ENCODE results near the gene WNT7B.
"Not testable (repeated sequence)": the region's sequence is repeated elsewhere in the genome, so short reads cannot be mapped to it uniquely, and the experiment has no call there.

The WNT7B gene

DNA sequence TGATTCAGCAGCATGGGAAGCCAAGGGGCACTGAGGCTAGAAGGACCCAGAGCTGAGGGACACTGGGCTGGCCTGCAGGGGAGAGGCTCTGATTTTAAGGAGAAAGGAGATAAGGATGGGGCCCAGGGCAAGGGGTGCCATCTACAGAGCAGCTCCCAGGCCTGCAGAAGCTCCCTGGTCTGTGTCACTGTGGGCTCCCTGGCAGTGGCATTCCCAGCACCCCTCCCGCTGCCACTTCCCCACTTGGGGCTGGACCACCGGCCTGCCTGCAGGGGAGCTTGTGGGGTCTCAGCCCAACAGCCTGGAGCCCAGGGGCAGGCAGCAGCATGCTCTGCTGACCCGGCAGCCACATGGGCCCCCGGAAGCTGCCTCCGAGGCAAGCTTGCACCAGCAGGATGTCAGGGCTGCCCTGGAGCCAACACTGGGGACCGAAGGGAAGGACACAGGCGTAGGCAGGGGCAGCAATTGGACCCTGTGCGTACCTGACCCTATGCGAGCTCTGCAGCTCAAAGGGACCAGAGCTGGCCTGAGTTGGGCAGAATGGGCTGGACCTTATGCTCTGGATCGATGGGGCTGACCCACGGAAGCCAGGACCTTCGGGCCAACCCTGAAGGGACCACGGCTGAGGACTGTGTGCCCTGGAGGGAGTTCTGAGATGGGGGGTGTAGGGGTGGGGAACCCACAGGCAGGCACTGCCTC is 35.4 kb upstream of the WNT7B start:
- DNase-seq (ENCODE audit: low spot score in 2 of 2) (no peak), ATAC-seq (ENCODE audit: low read depth) (no peak)
- peak overlapping the region; percentile 40 for H3K4me3 Mint-ChIP-seq
- H3K27me3 Mint-ChIP-seq, result no peaks in the 10 kb centered on the region
- peaks cover 2% of the 10 kb centered on the region for H3K36me3 Mint-ChIP-seq
- H3K9me3 Mint-ChIP-seq, result peaks cover 2% of the 10 kb centered on the region
- peaks cover 8% of the 10 kb centered on the region for H3K4me1 Mint-ChIP-seq
- H3K27ac Mint-ChIP-seq, result peak overlapping the region; percentile 56

DNA sequence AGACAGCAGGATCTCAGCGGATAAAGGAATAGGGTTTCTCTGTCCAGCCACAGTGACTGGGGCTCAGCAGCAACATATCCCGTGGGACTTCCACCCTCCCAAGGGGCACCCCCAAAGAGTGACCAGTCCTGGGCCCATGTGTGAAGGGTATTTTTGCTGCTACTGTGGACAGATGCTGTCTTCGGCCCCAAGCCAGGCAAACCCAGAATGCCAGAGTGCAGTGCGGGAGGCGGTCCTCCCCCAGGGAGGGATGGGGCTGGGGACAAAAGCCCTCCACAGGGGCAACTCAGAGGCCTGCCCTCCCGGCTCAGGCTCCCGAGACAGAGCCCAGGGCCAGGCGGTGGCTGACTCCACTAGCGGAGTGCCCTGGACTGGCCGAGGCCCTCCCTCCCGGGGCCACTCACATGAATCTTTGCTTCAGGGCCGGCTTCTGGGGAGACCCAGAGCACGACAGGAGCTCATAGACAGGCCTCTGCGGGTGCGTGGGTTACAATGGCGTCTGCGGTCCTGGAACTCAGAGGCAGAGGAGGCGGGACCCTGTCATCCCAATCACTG is 34.7 kb upstream of the WNT7B start:
- H3K27me3 Mint-ChIP-seq, result no peaks in the 10 kb centered on the region
- peak overlapping the region; percentile 56 for H3K27ac Mint-ChIP-seq
- H3K36me3 Mint-ChIP-seq, result peaks cover 2% of the 10 kb centered on the region
- H3K9me3 Mint-ChIP-seq, result peaks cover 2% of the 10 kb centered on the region
- H3K4me3 Mint-ChIP-seq, result peak overlapping the region; percentile 40
- ATAC-seq (ENCODE audit: low read depth) (no peak), DNase-seq (ENCODE audit: low spot score in 2 of 2) (no peak)
- peaks cover 8% of the 10 kb centered on the region for H3K4me1 Mint-ChIP-seq

DNA sequence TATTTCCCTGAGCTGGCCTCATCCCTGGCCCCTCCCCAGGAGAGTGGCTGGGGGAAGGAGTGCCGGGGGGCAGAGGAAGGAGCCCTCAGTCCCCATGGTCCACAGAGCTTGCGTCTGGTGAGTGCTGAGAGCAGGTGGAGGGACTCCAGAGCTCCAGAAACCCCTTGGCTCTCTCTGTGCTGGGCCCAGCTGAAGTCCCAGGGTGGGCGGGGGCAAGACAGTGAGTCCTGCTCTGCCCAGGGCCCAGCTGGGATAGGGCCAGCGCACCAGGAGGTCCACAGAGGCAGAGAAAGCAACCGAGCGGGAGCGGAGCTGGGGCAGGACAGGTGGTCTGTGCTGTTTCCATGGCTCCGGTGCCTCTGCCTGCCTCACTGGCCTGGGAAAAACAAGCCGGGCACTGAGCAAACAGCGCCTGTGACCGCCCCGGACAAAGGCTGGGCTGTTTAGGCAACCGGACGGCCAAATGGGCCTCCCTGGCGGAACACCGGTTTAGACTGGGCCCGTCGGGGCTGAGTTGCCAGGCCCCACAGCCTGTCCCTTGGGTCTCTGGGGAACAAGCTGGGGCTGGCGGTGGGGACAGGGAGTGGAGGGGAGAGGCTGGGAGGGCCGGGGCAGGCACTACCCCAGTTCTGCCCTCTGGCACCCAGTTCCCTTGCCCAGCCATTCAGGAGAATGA is 34.1 kb upstream of the WNT7B start:
- H3K27ac Mint-ChIP-seq, result no peak overlapping the region
- DNase-seq (ENCODE audit: low spot score in 2 of 2), result no peak
- peaks cover 2% of the 10 kb centered on the region for H3K9me3 Mint-ChIP-seq

DNA sequence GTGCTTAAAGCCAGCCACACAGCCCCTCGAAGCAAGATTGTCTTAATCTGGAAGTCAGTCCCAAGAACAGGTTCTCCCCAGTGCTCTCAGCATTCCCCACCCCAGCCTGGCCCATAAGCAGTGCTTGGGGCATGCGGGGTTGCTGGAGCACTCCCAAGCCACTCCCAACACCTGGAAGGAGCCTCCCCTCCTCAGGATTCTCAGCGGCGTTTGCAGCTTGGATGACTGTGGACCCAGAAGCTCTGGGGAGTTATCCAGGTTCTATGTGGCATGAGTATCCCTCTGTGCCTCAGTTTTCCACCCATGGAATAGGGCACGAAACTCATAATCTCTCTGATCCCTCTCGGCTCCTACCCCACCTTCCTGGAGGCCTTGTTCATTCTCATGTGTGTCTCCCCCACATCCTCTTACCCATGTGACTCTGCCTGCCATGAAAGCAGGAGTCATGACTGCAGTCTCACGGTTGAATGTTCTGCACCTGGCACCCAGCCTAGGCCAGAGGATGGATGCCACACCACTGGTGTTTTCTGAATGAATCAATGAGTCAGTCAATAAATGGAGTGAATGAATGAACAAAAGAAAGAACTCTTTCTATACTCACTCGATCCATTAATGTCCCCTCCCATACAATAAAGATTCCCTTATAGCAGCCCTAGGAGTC is 33.4 kb upstream of the WNT7B start:
- ATAC-seq (ENCODE audit: low read depth) (no peak), DNase-seq (ENCODE audit: low spot score in 2 of 2) (no peak)
- Mint-ChIP-seq H3K36me3 (peaks cover 2% of the 10 kb centered on the region), H3K27ac (no peak overlapping the region), H3K9me3 (peaks cover 2% of the 10 kb centered on the region), H3K4me3 (no peak overlapping the region), H3K4me1 (peaks cover 10% of the 10 kb centered on the region), H3K27me3 (no peaks in the 10 kb centered on the region)

More for the DNA sequence above, 34.1 kb upstream of the WNT7B start:
- H3K4me1 Mint-ChIP-seq, result peaks cover 9% of the 10 kb centered on the region
- H3K27me3 Mint-ChIP-seq, result no peaks in the 10 kb centered on the region
- H3K4me3 Mint-ChIP-seq, result no peak overlapping the region
- no peak for ATAC-seq (ENCODE audit: low read depth)
- H3K36me3 Mint-ChIP-seq, result peaks cover 2% of the 10 kb centered on the region

DNA sequence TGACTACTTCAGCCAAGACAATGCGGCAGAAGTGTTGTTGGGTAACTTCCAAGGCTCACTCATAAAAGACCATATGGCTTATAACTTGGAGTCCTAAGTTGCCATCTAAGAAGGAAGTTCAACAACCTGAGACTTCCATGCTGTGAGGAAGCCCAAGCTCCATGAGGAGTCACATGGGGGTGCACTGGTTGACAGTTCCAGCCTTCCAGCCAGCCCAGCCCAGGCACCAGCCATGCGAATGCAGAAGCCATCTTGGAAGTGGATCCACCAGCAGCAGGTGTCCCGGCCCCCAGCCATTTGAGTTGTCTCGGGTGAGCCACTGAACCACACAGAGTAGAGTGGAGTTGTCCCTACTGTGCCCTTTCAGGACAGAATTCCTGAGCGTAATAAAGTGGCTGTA is 32.8 kb upstream of the WNT7B start:
- ATAC-seq (ENCODE audit: low read depth), result no peak
- no peak overlapping the region for H3K4me3 Mint-ChIP-seq
- H3K4me1 Mint-ChIP-seq, result peaks cover 10% of the 10 kb centered on the region
- H3K9me3 Mint-ChIP-seq, result peaks cover 2% of the 10 kb centered on the region
- H3K27ac Mint-ChIP-seq, result no peak overlapping the region
- H3K27me3 Mint-ChIP-seq, result no peaks in the 10 kb centered on the region
- peaks cover 2% of the 10 kb centered on the region for H3K36me3 Mint-ChIP-seq
- no peak for DNase-seq (ENCODE audit: low spot score in 2 of 2)

DNA sequence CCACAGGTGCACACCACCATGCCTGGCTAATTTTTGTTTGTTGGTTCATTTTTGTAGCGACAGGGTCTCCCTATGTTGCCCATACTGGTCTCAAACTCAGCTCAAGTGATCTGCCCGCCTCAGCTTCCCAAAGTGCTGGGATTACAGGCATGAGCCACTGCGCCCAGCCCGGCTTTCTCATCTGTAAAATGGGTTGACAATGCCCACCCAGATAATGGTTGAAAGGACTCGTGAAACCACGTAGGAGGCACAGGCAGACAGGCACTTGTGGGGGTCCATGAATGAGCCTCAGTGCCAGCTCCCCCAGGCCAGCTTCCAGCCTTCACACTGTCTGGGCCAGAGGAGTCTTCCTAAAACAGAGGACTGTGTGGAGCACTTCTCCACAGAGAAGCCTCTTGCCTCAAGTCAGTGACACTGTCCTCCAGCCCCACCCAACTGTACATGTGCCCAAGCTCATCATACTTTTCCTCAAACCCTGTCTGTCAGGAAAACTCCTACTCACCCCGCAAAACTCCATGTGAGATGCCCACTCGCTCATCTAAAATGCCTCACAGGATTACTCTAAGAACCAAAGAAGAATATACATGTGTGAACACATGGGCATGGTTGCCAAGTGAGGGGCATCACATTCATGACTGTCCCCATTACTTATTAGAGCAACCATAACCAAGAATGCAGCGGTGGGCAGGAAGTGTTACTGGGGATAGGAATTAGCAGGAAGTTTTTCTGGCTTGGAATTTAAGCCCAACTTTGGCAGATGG is 32.1 kb upstream of the WNT7B start:
- H3K36me3 Mint-ChIP-seq, result peaks cover 2% of the 10 kb centered on the region
- H3K27me3 Mint-ChIP-seq, result peaks cover 4% of the 10 kb centered on the region
- ATAC-seq (ENCODE audit: low read depth) (no peak), DNase-seq (ENCODE audit: low spot score in 2 of 2) (no peak)
- H3K9me3 Mint-ChIP-seq, result peaks cover 2% of the 10 kb centered on the region
- H3K4me1 Mint-ChIP-seq, result peaks cover 10% of the 10 kb centered on the region
- H3K27ac Mint-ChIP-seq, result no peak overlapping the region
- no peak overlapping the region for H3K4me3 Mint-ChIP-seq

DNA sequence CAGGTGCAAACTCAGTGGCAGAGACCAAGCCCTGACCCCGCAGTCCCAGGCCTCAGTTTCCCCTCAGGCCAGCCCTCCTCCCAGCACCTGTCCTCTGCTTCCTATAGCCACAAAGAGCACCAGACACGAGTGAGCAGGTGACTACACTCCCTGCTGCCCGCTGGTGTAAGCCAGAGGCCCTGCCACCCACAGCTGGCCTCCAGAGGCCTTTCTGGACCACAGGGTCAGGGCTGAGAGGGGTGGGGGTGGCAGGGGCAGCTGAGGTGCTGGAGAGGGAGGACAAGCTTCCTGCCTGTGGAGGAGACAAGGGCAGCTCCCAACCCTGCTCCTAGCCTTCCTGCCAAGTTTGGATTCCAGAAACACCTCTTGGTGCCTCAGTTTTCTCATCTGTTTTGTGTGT is 31.3 kb upstream of the WNT7B start:
- no peak for ATAC-seq (ENCODE audit: low read depth)
- no peak overlapping the region for H3K27ac Mint-ChIP-seq
- DNase-seq (ENCODE audit: low spot score in 2 of 2), result no peak
- H3K9me3 Mint-ChIP-seq, result peaks cover 2% of the 10 kb centered on the region
- H3K4me3 Mint-ChIP-seq, result no peak overlapping the region
- H3K27me3 Mint-ChIP-seq, result peaks cover 4% of the 10 kb centered on the region
- H3K4me1 Mint-ChIP-seq, result peaks cover 9% of the 10 kb centered on the region
- peaks cover 2% of the 10 kb centered on the region for H3K36me3 Mint-ChIP-seq

DNA sequence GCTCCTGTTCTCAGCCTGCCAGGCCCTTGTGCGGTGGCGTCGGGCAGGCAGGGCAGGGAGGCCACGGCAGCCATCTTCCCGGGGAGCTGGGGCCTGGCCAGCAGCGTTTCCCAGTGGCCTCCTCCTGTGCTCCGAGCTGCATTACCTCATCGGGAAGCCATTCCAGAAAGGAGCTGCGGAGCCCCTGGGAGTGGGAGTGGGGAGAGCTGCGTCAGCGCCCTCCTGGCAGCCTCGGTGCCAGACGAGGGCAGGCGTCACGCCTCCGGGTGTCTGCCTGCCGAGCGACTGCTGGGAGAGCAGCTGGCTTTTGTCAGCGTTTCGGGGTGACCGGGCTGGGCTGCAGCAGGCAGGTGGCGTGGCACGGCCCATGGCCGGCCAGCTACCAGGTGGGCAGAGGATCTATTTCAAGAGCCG is 30.9 kb upstream of the WNT7B start:
- peaks cover 5% of the 10 kb centered on the region for H3K4me1 Mint-ChIP-seq
- DNase-seq (ENCODE audit: low spot score in 2 of 2) (no peak), ATAC-seq (ENCODE audit: low read depth) (no peak)
- peaks cover 2% of the 10 kb centered on the region for H3K9me3 Mint-ChIP-seq
- no peak overlapping the region for H3K27ac Mint-ChIP-seq
- peaks cover 2% of the 10 kb centered on the region for H3K36me3 Mint-ChIP-seq
- H3K4me3 Mint-ChIP-seq, result no peak overlapping the region
- H3K27me3 Mint-ChIP-seq, result peaks cover 4% of the 10 kb centered on the region

DNA sequence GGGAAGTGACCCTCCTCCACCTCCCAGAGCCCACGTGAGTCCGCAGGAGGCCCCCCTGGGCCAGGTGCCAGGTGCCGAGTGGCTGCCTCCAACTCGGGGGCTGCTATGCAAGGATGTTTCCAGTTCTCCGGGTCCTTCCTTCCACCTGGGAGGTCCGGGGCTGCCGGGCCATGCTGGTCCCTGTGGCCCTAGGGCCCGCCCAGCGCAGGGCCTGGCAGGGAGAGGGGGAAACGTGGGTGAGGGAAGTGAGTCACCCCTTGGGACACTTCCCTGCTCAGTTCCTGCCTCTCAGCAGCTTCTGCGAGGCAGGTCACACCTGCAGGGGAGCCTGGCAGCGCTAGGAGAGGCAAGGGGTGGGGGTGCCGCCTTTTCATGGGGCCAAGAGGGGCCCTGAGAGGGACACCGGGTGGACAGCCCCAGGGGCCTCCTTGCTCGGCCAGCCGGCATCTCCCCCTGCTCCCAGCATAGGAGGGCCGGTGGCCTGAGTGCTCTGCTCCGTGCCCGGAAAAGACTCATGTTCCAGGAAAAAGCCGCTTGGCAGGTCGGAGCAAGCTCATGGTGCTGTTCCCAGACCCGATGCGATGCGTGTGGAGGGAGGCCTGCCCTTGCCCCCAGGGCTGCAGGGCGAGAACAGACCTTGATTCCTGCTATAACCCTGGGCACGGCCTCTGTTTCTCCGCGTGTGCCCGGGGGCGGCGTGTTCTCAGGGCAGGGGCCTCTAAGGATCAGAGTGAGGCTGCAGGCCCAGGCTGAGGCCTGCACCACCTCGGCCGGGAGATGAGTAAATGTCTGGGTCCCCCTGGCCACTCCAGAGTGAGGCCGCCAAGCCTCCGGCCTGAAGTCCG is 30.3 kb upstream of the WNT7B start:
- ATAC-seq (ENCODE audit: low read depth), result no peak
- Mint-ChIP-seq H3K36me3 (peaks cover 2% of the 10 kb centered on the region), H3K4me1 (peaks cover 5% of the 10 kb centered on the region), H3K27me3 (peaks cover 4% of the 10 kb centered on the region), H3K27ac (no peak overlapping the region), H3K4me3 (no peak overlapping the region), H3K9me3 (peaks cover 2% of the 10 kb centered on the region)
- no peak for DNase-seq (ENCODE audit: low spot score in 2 of 2)

DNA sequence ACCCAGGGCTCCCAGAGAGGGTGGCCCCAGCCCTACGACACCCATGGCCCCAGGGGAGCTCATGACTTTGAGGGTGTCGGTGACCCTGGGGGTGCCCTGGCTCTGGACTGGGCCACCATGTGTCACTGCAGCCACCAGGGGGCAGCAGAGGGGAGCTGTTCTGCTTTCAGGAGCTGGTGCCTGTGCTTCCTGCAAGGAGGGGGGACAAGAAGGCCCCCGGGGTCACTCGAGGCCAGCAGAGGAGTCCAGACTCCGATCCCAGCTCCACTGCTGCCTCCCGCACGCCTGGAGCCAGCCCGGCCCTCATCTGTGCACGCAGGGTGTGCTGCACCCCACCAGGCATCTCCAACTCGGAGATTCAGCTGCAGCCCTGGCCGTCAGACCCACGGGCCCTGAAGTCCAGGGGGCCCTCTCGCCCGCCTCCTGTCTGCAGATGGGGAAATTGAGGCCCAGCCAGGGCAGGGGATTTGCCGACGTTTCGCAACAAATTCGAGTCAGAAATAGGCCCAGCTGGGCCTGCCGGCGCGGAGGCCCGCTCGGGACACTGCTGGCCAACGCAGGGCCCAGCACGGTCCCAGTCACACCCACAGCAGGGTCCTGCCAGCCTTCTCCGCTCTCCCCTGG is 29.5 kb upstream of the WNT7B start:
- Mint-ChIP-seq H3K27ac (no peak overlapping the region), H3K4me3 (no peak overlapping the region), H3K9me3 (peaks cover 2% of the 10 kb centered on the region), H3K36me3 (peaks cover 2% of the 10 kb centered on the region), H3K27me3 (peaks cover 4% of the 10 kb centered on the region), H3K4me1 (peaks cover 5% of the 10 kb centered on the region)
- ATAC-seq (ENCODE audit: low read depth) (peak; percentile 94), DNase-seq (ENCODE audit: low spot score in 2 of 2) (peak; percentile 90 to 94)

DNA sequence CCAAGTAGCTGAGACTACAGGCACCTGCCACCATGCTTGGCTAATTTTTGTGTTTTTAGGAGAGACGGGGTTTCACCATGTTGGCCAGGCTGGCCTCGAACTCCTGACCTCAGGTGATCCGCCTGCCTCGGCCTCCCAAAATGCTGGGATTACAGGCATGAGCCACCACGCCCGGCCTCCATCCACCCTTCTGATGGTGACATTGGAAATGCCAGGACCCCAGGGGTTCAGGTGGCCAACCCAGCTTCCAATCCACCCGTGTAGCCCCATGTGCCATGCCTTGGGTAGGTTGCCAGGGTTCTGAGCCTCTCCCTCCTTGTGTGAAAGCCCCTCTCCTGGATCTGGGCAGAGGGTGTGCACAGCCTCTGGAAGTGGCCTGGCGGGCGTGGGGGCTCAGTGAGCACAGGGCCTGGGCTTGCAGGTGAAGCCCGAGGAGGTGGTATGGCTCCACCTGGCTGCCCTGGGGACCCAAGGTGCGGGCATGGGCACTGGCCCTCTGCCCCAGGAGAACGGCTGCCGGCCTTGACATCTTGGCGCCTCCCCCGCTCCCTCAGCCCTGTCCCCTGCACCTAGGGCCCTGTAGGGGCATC is 28.2 kb upstream of the WNT7B start:
- not testable (repeated sequence) for H3K4me1 Mint-ChIP-seq; H3K27me3 Mint-ChIP-seq; DNase-seq (ENCODE audit: low spot score in 2 of 2); H3K9me3 Mint-ChIP-seq; H3K36me3 Mint-ChIP-seq; H3K27ac Mint-ChIP-seq; H3K4me3 Mint-ChIP-seq; ATAC-seq (ENCODE audit: low read depth)

DNA sequence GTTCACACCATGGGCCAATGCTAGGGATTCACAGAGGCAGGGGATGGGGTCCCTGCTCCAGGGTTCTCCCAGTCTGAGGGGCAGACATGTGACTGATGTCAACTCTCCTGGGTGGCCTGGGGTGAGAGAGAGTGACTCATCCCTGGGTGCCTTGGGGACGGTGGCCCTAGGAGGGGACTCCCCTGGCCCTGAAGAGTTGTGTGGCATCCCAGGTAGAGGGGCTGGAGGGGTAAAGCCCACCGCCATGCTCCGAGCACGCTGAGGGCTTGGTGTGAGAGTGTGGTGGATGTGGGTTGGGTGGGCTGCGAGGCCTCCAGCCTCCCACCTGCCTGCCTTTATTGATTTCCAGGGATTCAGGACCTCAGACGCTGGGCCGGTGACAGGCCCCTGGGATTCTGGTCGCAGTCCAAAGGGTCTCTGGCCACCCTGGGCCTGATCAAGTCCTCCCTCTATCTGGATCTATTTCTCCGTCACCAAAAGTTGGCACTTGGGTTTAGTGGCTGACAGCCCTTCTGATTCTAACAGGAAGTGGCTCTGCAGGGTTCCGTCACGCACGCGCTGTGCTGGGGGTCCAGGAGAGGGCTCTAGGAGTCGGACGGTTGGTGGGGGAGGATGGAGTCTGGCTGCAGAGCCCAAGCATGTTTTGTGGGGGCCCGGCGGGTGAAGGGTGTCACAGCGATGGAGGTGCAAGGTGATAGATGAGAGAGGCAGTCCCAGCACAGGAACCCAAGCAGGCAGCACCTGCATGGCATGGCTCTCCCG is 27.3 kb upstream of the WNT7B start:
- H3K27me3 Mint-ChIP-seq, result peaks cover 4% of the 10 kb centered on the region
- peaks cover 5% of the 10 kb centered on the region for H3K4me1 Mint-ChIP-seq
- ATAC-seq (ENCODE audit: low read depth) (no peak), DNase-seq (ENCODE audit: low spot score in 2 of 2) (no peak)
- no peaks in the 10 kb centered on the region for H3K9me3 Mint-ChIP-seq
- H3K36me3 Mint-ChIP-seq, result no peaks in the 10 kb centered on the region
- peak overlapping the region; percentile 68 for H3K4me3 Mint-ChIP-seq
- H3K27ac Mint-ChIP-seq, result no peak overlapping the region
